ENCODE measurements around the gene PXDN.
"Not testable (repeated sequence)": the region's sequence is repeated elsewhere in the genome, so short reads cannot be mapped to it uniquely, and the experiment has no call there.

The PXDN gene

GRCh38 chr2:1777156-1777555 is 32.8 kb upstream of the PXDN start:
- no peak for DNase-seq

- no peak for DNase-seq
Observed at GRCh38 chr2:1775511-1776035, 31.3 kb upstream of the PXDN start.

- no peak for DNase-seq
Observed at GRCh38 chr2:1774929-1775328, 30.6 kb upstream of the PXDN start.

GRCh38 chr2:1773883-1774282 is 29.6 kb upstream of the PXDN start:
- no peak for DNase-seq

GRCh38 chr2:1772471-1773267 is 28.4 kb upstream of the PXDN start:
- DNase-seq, result no peak

- no peak for DNase-seq
Observed at GRCh38 chr2:1771626-1772280, 27.4 kb upstream of the PXDN start.

GRCh38 chr2:1770566-1771380 is 26.5 kb upstream of the PXDN start:
- DNase-seq, result no peak

- peak; percentile 42 for DNase-seq
Observed at GRCh38 chr2:1769703-1770422, 25.5 kb upstream of the PXDN start.

GRCh38 chr2:1767939-1768691 is 23.8 kb upstream of the PXDN start:
- no peak for DNase-seq

- DNase-seq, result no peak
Observed at GRCh38 chr2:1766851-1767811, 22.8 kb upstream of the PXDN start.

- DNase-seq, result no peak
Observed at GRCh38 chr2:1766425-1766824, 22.1 kb upstream of the PXDN start.

GRCh38 chr2:1765201-1765600 is 20.9 kb upstream of the PXDN start:
- not testable (repeated sequence) for DNase-seq

- DNase-seq, result no peak
Observed at GRCh38 chr2:1759611-1759930, 15.3 kb upstream of the PXDN start.

- DNase-seq, result no peak
Observed at GRCh38 chr2:1758774-1759610, 14.7 kb upstream of the PXDN start.

- no peak for DNase-seq
Observed at GRCh38 chr2:1758171-1758570, 13.9 kb upstream of the PXDN start.

- no peak for DNase-seq
Observed at GRCh38 chr2:1757567-1757966, 13.3 kb upstream of the PXDN start.

- not testable (repeated sequence) for DNase-seq
Observed at GRCh38 chr2:1757146-1757545, 12.8 kb upstream of the PXDN start.

GRCh38 chr2:1756456-1756855 is 12.1 kb upstream of the PXDN start:
- DNase-seq, result no peak

- DNase-seq, result peak; percentile 53
Observed at GRCh38 chr2:1755436-1756191, 11.3 kb upstream of the PXDN start.
